Upper lobe of left lung (tissue), 4 donors: Measurements from ENCODE around the gene TSSK2.

Source experiments
- CTCF ChIP-seq, 6 experiments: fragments of 450-650 bp in 4 of 6; fragments of 200-600 bp in 2 of 6; sonication (generic) in 2 of 6; IDR thresholded peaks; one replicate each; pipeline ENCODE4 v1.5.1; 2016 to 2019; ENCODE audit warnings: antibody characterized with exemption in 6 of 6
- POLR2AphosphoS5 ChIP-seq, 2 donors: sonication (generic); formaldehyde crosslinking; IDR thresholded peaks; one replicate each; pipeline ENCODE4 v1.5.1; 2017; ENCODE audit warnings: antibody characterized with exemption in 2 of 2

- TF ChIP-seq CTCF (IDR thresholded peaks at IDR 0.05) (no peak), POLR2AphosphoS5 (IDR thresholded peaks at IDR 0.05) (no peak)
Measured at GRCh38 chr22:19092725-19093124, 38.4 kb upstream of the TSSK2 start.
